ENCODE measurements around the gene SMIM5. TPM values are rescaled to one million over a fixed set of nuclear protein-coding genes. Genes with fewer than 3 reads are reported as not detected.
A peak's percentile ranks its signal among the peaks of the same experiment; 100 is the strongest.

SMIM5 gene
- total RNA-seq, 4 donors from 2014 or later, result 3.8 to 6.8 (median 5.0) TPM

DNA sequence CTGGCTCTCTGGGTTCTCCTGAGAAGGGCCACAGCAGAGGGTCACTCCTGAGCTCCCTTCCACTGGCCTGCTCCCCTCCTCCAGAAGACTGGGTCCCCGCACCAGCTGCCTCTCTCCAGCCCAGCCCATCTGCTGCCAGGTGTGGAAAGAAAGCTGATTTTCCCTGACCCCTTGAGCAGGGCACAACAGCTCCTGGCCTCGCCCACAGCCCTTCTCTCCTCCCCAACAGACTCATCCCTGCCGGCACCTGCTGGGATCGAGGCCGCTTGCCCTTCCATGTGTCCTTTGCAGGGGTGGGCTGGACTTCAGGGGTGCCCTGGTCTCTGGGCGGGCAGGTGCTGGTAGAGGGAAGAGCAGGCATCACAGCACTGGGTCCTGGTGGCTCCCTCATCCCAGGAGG lies 4.8 kb upstream of the SMIM5 start:
- Histone ChIP-seq H3K4me3 (no peak overlapping the region), H3K27ac (no peak overlapping the region), H3K36me3 (peaks cover 0 to 67% of the 10 kb centered on the region in 2 donors), H3K27me3 (no peaks in the 10 kb centered on the region), H3K4me1 (peaks cover 0 to 15% (median 9%) of the 10 kb centered on the region in 3 donors), H3K9me3 (no peaks in the 10 kb centered on the region)
- no peak for ATAC-seq
- TF ChIP-seq POLR2A (IDR thresholded peaks at IDR 0.05), result no peak
- WGBS, 2 donors (ENCODE audit: low coverage in 1 of 2), result no CpG with 5 or more reads among the region's 6 CpGs

- WGBS, 2 donors (ENCODE audit: low coverage in 1 of 2), result no CpG with 5 or more reads among the region's 14 CpGs
- no peaks in the 10 kb centered on the region for H3K9me3 ChIP-seq
These were observed 4.1 kb upstream of the SMIM5 start for GRCh38 chr17:75629157-75629556.

GRCh38 chr17:75630071-75630917 lies 2.9 kb upstream of the SMIM5 start:
- WGBS, 2 donors (ENCODE audit: low coverage in 1 of 2), result 80% methylated on average over 1 of the region's 26 CpGs; no CpG with 5 or more reads in 1 of the 2 donors
- Histone ChIP-seq H3K4me1 (peaks cover 0 to 29% (median 19%) of the 10 kb centered on the region in 3 donors), H3K27ac (no peak overlapping the region), H3K4me3 (no peak overlapping the region), H3K27me3 (no peaks in the 10 kb centered on the region), H3K9me3 (no peaks in the 10 kb centered on the region), H3K36me3 (peaks cover 0 to 48% of the 10 kb centered on the region in 2 donors)
- TF ChIP-seq POLR2A (IDR thresholded peaks at IDR 0.05), result no peak
- no peak for TF ChIP-seq POLR2AphosphoS5 (IDR thresholded peaks at IDR 0.05)
- no peak for TF ChIP-seq CTCF (IDR thresholded peaks at IDR 0.05)
- TF ChIP-seq EP300 (IDR thresholded peaks at IDR 0.05), result no peak
- ATAC-seq, result no peak

More at GRCh38 chr17:75629157-75629556, 4.1 kb upstream of the SMIM5 start:
- Histone ChIP-seq H3K4me3 (no peak overlapping the region), H3K4me1 (peaks cover 0 to 22% (median 16%) of the 10 kb centered on the region in 3 donors), H3K27me3 (no peaks in the 10 kb centered on the region), H3K36me3 (peaks cover 0 to 60% of the 10 kb centered on the region in 2 donors), H3K27ac (no peak overlapping the region)
- TF ChIP-seq EP300 (IDR thresholded peaks at IDR 0.05) (no peak), CTCF (IDR thresholded peaks at IDR 0.05) (no peak), POLR2A (IDR thresholded peaks at IDR 0.05) (no peak), POLR2AphosphoS5 (IDR thresholded peaks at IDR 0.05) (no peak)
- no peak for ATAC-seq

DNA sequence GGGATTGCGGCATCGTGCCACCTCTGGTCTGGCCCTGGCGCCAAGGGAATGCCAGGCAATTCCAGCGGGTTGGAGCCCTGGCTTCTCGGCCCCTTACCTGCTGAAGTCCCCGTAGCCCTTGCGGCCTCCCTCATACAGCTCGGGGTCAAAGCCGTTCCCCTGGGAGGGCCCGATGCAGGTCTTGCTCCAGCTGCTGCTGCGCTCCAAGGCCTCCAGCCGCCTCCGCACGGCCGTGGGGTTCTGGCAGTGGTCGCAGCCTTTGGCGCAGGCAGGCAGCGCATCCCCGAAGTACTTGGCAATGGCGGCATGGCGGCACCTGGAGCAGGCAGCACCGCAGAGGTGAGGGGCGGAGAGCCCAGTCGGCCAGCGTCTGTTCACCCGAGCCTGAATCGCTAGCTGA lies 1.9 kb upstream of the SMIM5 start:
- Histone ChIP-seq H3K36me3 (peaks cover 0 to 38% of the 10 kb centered on the region in 2 donors), H3K27me3 (no peaks in the 10 kb centered on the region), H3K4me1 (peaks cover 0 to 29% (median 19%) of the 10 kb centered on the region in 3 donors), H3K9me3 (no peaks in the 10 kb centered on the region), H3K4me3 (no peak overlapping the region), H3K27ac (no peak overlapping the region)
- no CpG with 5 or more reads among the region's 27 CpGs for WGBS, 2 donors (ENCODE audit: low coverage in 1 of 2)
- TF ChIP-seq EP300 (IDR thresholded peaks at IDR 0.05), result no peak
- ATAC-seq, result no peak

DNA sequence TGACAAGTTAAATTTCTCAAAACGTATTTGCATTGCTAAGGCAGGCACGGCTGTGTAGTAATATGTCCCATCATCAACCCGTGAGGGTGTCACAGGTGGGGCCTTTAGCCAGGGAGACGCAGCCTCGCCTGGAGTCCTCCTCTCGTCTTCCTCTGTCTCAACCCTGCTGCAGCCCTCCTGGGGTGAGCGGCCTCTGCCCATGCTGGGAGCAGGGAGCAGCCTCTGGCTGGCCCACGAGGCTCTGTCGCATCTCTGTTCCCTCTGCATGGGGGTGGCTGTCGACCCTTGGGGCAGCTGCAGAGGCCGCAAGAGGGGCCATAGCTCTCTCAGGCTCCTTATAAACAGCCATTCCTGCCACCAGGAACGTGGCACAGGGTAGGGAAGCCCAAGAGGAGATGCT lies 806 bp upstream of the SMIM5 start:
- Histone ChIP-seq H3K4me3 (no peak overlapping the region), H3K4me1 (peaks cover 0 to 29% (median 19%) of the 10 kb centered on the region in 3 donors), H3K9me3 (no peaks in the 10 kb centered on the region), H3K27me3 (no peaks in the 10 kb centered on the region), H3K36me3 (peaks cover 0 to 27% of the 10 kb centered on the region in 2 donors), H3K27ac (peak overlapping the region in 3 of 4 donors; percentile 76 to 84 (median 80))
- no peak for ATAC-seq
- no peak for TF ChIP-seq POLR2AphosphoS5 (IDR thresholded peaks at IDR 0.05)
- no peak for TF ChIP-seq CTCF (IDR thresholded peaks at IDR 0.05)
- no peak for TF ChIP-seq POLR2A (IDR thresholded peaks at IDR 0.05)
- no peak for TF ChIP-seq EP300 (IDR thresholded peaks at IDR 0.05)
- WGBS, 2 donors (ENCODE audit: low coverage in 1 of 2), result 78 to 80% methylated on average over 1 to 6 of the region's 12 CpGs

Measured in gastroesophageal sphincter (tissue), 4 donors.